ENCODE data around the gene GYPE. TPM values are rescaled to one million over a fixed set of nuclear protein-coding genes. Genes with fewer than 3 reads are reported as not detected.
"Not testable (repeated sequence)": the region's sequence is repeated elsewhere in the genome, so short reads cannot be mapped to it uniquely, and the experiment has no call there.

The GYPE gene
- total RNA-seq = 1.8 TPM

- not testable (repeated sequence) for DNase-seq (ENCODE audit: low spot score)
Observed at GRCh38 chr4:143905440-143905839, at the start of gene GYPE. Gene GYPE, minus strand, starts transcription at chr4:143905559. Its CDS starts 52 bp downstream, at chr4:143905507.

- DNase-seq (ENCODE audit: low spot score) = not testable (repeated sequence)
Observed at GRCh38 chr4:143951458-143951972, 46.2 kb upstream of the GYPE start.

DNA sequence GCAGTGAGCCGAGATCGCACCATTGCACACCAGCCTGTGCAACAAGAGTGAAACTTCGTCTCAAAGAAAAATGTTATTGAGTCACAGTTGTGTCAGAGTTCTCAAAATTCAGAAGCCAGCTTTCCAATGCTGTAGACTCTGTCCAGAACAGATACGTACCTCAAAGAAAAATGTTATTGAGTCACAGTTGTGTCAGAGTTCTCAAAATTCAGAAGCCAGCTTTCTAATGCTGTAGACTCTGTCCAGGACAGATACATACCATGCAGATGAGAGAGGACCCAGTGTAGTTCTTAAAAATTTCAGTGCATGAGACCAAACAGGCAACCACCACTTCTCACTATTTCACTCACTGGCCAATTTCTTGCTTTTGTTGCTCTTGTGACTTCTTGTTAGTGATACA lies 45.6 kb upstream of the GYPE start:
- not testable (repeated sequence) for DNase-seq (ENCODE audit: low spot score)

- not testable (repeated sequence) for DNase-seq (ENCODE audit: low spot score)
Observed at GRCh38 chr4:143950185-143950584, 44.8 kb upstream of the GYPE start.

GRCh38 chr4:143947493-143947892 lies 42.1 kb upstream of the GYPE start:
- DNase-seq (ENCODE audit: low spot score) = not testable (repeated sequence)

DNA sequence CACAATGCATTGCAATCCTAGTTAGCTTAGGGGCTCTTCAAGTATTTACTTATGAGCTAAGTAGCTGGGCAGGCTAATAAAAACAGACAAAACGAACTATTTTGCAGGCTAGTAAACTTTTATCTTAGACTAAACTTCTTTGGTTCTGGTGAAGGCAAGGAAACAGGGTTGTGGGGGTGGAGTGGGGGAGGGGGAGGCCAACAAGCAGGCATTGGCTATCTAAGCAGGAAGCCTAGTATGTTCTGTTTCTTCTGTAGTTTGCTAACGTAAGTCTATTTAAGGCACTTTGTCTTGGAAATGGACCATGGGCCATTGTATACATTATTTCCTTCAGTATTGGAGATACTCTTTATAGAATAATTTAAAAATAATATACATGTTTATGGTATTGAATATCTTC lies 35.3 kb upstream of the GYPE start:
- DNase-seq (ENCODE audit: low spot score) = not testable (repeated sequence)

DNA sequence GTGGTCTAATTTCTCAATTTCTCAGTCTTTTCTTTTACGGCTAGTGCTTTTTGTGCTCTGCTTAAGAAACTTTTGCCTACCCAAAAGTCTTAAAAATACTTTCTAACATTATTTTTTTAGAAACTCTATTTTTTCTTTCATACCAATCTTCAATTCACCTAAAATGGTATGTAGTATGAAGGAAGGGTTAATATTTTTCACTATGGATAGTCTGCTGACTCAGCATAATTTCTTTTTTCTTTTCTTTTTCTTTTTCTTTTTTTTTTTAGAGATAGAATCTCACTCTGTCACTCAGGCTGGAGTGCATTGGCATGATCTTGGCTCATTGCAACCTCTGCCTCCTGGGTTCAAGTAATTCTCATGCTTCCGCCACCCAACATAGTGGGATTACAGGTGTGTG lies 34.2 kb upstream of the GYPE start:
- no peak for DNase-seq (ENCODE audit: low spot score)

DNA sequence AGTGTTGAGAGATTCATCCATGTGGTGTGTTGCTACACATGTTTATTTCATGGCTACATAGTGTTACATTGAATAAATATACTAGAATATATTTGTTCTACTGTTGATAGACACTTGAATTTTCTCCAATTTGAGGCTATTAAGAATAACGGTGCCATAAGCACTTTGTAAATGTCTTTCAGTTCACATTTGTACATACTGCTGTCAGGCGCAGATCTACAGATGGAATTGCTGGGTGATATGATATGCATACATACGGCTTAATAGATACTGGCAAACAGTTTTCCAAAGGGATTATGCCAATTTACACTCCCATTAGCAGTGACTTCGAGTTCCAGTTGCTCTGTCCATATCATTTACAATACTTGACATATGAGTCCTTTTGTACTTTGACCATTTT lies 33.5 kb upstream of the GYPE start:
- DNase-seq (ENCODE audit: low spot score) = not testable (repeated sequence)

DNA sequence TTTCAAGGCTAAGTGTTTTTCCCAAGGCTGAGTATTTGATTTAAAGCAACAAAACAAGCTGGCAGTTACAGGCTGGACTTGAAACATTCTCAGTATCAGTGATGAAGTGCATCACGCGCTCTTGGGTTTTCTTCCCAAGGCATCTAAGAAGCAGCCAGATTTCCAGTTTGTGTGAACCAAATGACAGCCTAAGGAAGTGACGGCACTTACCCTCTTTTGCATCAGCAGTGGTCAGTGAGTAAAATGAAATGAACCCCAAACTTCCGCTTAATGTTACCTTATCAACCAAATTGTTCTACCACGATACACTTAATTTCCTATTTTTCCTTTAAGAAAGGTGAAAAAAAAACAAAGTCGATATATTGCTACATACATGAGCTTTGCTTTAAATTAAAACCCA lies 15.8 kb upstream of the GYPE start:
- DNase-seq (ENCODE audit: low spot score) = no peak

GRCh38 chr4:143916485-143916884 lies 11.1 kb upstream of the GYPE start:
- not testable (repeated sequence) for DNase-seq (ENCODE audit: low spot score)

- not testable (repeated sequence) for DNase-seq (ENCODE audit: low spot score)
Observed at GRCh38 chr4:143912478-143912877, 7.1 kb upstream of the GYPE start.

- peak; percentile 45 for DNase-seq (ENCODE audit: low spot score)
Observed at GRCh38 chr4:143911528-143912417, 6.4 kb upstream of the GYPE start.

GRCh38 chr4:143910906-143911305 lies 5.5 kb upstream of the GYPE start:
- DNase-seq (ENCODE audit: low spot score) = not testable (repeated sequence)

DNA sequence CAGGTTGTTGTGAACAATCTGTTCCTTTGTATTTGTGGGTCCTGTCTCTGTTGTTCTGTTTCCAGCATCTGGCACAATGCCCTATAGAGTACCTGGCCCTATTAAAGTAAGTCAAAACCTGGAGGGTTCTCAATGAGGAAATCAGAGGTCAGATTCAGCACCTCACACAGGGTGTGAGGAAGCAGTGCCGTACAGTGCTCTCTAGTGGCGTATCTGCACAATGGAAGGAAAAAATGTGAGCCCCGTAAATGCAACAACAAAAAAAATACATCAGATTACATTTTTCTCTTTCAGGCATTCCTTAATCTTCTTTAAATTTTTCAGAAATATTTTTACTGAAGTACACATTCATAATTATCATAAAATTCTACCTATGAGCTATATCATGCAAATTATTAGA lies 2.5 kb upstream of the GYPE start:
- not testable (repeated sequence) for DNase-seq (ENCODE audit: low spot score)

GRCh38 chr4:143904431-143904830 lies 928 bp downstream of the GYPE start:
- DNase-seq (ENCODE audit: low spot score) = not testable (repeated sequence)

- DNase-seq (ENCODE audit: low spot score) = not testable (repeated sequence)
Observed at GRCh38 chr4:143890323-143890722, 15.0 kb downstream of the GYPE start.

DNA sequence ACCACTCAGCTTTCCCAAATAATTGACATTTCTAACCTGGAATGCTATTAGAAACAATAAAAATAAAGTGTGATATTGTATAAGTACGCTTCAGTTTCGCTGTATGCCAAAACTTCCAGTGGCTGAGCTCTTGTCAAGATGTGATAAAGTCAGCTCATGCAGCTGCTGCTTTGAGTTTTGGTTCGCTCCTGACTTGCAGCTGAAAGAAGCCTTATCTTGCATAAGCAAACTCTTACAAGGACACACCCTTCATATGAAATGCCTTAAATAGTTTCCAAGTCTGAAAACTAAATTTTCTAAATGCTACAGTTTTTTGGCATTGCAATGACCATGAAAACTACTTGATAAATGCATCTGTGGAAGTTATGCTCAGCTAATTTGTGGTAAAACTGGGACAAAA lies 17.2 kb downstream of the GYPE start:
- not testable (repeated sequence) for DNase-seq (ENCODE audit: low spot score)

DNA sequence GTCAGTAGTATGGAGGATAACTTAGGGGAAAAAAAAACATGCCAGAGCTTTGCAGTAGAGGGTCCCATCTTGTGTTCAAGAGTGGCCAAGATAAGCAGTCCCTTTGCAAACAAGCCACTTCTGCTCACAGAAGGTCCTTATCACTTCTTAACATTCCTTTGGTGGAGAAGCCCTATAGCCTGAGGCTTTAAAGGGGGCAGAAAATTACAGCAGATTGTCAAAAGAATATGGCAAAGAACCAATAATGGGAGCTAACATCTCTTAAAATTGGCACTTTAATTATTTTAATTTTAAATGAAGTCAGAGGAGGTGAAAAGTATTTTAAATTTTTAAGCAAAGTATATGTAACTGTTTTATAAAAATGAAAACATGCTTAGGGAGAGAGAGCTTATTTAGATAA lies 20.4 kb downstream of the GYPE start:
- DNase-seq (ENCODE audit: low spot score) = not testable (repeated sequence)

- DNase-seq (ENCODE audit: low spot score) = no peak
Observed at GRCh38 chr4:143883529-143883928, 21.8 kb downstream of the GYPE start.

DNA sequence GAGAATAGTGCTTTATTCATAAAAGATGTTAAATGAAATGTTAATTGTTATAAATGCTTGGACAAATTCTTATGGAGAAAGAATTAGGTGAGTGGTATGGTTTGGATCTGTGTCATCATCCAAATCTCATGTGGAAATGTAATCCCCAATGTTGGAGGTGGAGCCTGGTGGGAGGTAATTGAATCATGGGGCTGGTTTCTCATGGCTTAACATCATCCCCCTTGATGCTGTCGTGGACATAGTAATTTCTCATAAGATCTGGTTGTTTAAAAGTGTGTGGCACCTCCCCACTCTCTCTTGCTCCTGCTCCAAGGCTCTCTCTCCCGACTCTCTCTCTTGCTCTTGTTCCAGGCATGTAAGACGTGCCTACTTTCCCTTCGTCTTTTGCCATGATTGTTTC lies 22.5 kb downstream of the GYPE start:
- no peak for DNase-seq (ENCODE audit: low spot score)

GRCh38 chr4:143879561-143879960 lies 25.8 kb downstream of the GYPE start:
- DNase-seq (ENCODE audit: low spot score) = not testable (repeated sequence)

DNA sequence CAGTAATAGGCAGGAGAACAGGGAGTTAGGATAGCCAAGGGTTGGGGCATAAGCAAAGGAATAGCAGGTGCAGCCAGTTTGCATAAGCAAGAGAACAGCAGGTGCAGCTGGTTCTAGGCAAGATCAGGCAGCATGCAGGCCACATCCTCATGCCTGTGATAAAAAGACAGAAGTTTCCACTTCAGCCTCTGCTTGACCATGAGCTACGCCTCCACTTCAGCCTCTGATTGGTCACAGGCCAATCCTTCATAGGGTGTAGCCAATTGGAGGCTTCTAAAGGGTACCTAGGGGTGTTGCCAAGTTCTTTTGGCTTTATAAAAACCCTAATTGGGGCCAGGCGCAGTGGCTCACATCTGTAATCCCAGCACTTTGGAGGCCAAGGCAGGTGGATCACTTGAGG lies 30.0 kb downstream of the GYPE start:
- not testable (repeated sequence) for DNase-seq (ENCODE audit: low spot score)

Data from ureter (tissue), 1 donor.